Hepatocyte (in vitro differentiated cells): Measurements from ENCODE around the gene CSF1R.

Experiments
- CTCF ChIP-seq: fragments of 200-600 bp; sonication (generic); IDR thresholded peaks from 2 replicates; pipeline ENCODE4 v1.5.1; 2016; ENCODE audit warnings: antibody characterized with exemption, mild to moderate bottlenecking; ENCODE audit not compliant: poor library complexity
- EZH2 ChIP-seq: fragments of 200-600 bp; sonication (generic); IDR thresholded peaks from 2 replicates; pipeline ENCODE4 v1.6.1; 2016; ENCODE audit warnings: antibody characterized with exemption, mild to moderate bottlenecking, borderline replicate concordance

DNA sequence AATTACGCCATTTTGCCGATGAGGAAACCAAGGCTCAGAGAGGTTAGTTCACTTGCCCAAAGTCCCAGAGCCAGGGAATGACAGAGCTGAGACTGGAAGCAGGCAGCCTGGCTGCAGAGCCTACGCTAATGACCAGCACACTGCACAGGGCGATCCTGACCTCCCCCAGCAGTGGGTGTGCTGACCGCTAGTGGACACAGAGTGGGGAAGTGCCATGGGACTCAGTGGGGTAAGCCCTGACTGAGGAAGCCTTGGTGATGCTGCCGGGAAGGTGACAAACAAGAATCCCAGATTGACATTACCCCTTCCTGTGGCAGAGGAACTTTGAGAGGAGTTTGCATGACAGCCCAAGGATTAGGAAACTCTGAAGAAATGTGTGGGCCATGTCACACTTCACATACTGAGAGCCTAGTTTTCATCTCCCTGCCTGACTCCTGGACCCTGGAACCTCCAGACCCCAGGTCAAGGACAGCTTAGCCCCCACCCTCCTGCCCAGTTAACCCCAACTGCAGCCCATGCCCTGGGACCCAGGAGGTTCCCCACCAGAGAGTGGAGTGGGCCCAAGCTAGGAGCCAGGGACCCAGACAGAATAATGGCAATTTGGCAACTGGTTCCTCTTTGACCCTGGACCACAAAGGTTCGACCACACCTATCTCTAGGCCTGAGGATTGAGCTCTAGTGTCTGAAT is 19.7 kb upstream of the CSF1R start:
- TF ChIP-seq CTCF (no peak), EZH2 (no peak)
